HEK293T (cell line): Measurements from ENCODE around the gene SPDYE5.
"Not testable (repeated sequence)": the region's sequence is repeated elsewhere in the genome, so short reads cannot be mapped to it uniquely, and the experiment has no call there.

ENCODE experiments used
- CTCF ChIA-PET: fragments of 350-600 bp; formaldehyde crosslinking; extraction: SDS; loops from one replicate; lab custom pipeline; 2021; ENCODE audit warnings: antibody characterized with exemption, inconsistent platforms; lab: Yijun Ruan, JAX
- POLR2A ChIA-PET: fragments of 350-600 bp; formaldehyde crosslinking; extraction: SDS; loops from one replicate; lab custom pipeline; 2020; ENCODE audit warnings: antibody characterized with exemption, inconsistent platforms; lab: Yijun Ruan, JAX
- DNase-seq: peaks from one replicate; pipeline ENCODE4 v3.0.0; 2012; ENCODE audit warnings: mixed read lengths; ENCODE audit errors: extremely low spot score

Gene SPDYE5

GRCh38 chr7:75492020-75492419 lies at the start of gene SPDYE5:
TSS of gene SPDYE5 (plus strand) at chr7:75492320. CDS start at chr7:75494048, 1,728 bp downstream.
- DNase-seq, POLR2A ChIA-PET, CTCF ChIA-PET: not testable (repeated sequence)

- CTCF ChIA-PET, DNase-seq, POLR2A ChIA-PET: not testable (repeated sequence)
These were observed 49.5 kb upstream of the SPDYE5 start for GRCh38 chr7:75442465-75443111.

GRCh38 chr7:75449946-75450345 lies 42.2 kb upstream of the SPDYE5 start:
- POLR2A ChIA-PET, CTCF ChIA-PET, DNase-seq: not testable (repeated sequence)

GRCh38 chr7:75452494-75452955 lies 39.6 kb upstream of the SPDYE5 start:
- DNase-seq, POLR2A ChIA-PET, CTCF ChIA-PET: not testable (repeated sequence)

GRCh38 chr7:75456403-75456802 lies 35.7 kb upstream of the SPDYE5 start:
- DNase-seq, POLR2A ChIA-PET, CTCF ChIA-PET: not testable (repeated sequence)

- CTCF ChIA-PET, POLR2A ChIA-PET, DNase-seq: not testable (repeated sequence)
These were observed 34.1 kb upstream of the SPDYE5 start for GRCh38 chr7:75458034-75458433.

GRCh38 chr7:75460541-75460940 lies 31.6 kb upstream of the SPDYE5 start:
- DNase-seq, CTCF ChIA-PET, POLR2A ChIA-PET: not testable (repeated sequence)

- POLR2A ChIA-PET, DNase-seq, CTCF ChIA-PET: not testable (repeated sequence)
These were observed 22.0 kb upstream of the SPDYE5 start for GRCh38 chr7:75470166-75470565.

- CTCF ChIA-PET, POLR2A ChIA-PET, DNase-seq: not testable (repeated sequence)
These were observed 14.7 kb upstream of the SPDYE5 start for GRCh38 chr7:75477457-75477856.

- DNase-seq, POLR2A ChIA-PET, CTCF ChIA-PET: not testable (repeated sequence)
These were observed 11.8 kb upstream of the SPDYE5 start for GRCh38 chr7:75480313-75480712.

- POLR2A ChIA-PET, DNase-seq, CTCF ChIA-PET: not testable (repeated sequence)
These were observed 6.7 kb upstream of the SPDYE5 start for GRCh38 chr7:75485355-75485978.

GRCh38 chr7:75485979-75486643 lies 6.0 kb upstream of the SPDYE5 start, which contains the start of gene POM121C:
TSS of gene POM121C (minus strand) at chr7:75486299. CDS start at chr7:75441496, 44,803 bp downstream.
- CTCF ChIA-PET = not testable (repeated sequence)
- peak; percentile 84 for DNase-seq
- POLR2A ChIA-PET = interaction anchor here (1.0 kb wide), 1 partner anchor 45 kb away, joined by 4 read pairs; no protein-coding TSS in a partner anchor

- CTCF ChIA-PET, DNase-seq, POLR2A ChIA-PET: not testable (repeated sequence)
These were observed 16.9 kb downstream of the SPDYE5 start for GRCh38 chr7:75509033-75509432.

GRCh38 chr7:75518842-75519241 lies 26.7 kb downstream of the SPDYE5 start:
- CTCF ChIA-PET, POLR2A ChIA-PET: not testable (repeated sequence)

GRCh38 chr7:75521727-75522126 lies 29.6 kb downstream of the SPDYE5 start:
- DNase-seq, CTCF ChIA-PET, POLR2A ChIA-PET: not testable (repeated sequence)

More at GRCh38 chr7:75518842-75519241, 26.7 kb downstream of the SPDYE5 start:
- DNase-seq = not testable (repeated sequence)

- CTCF ChIA-PET, POLR2A ChIA-PET, DNase-seq: not testable (repeated sequence)
These were observed 35.2 kb downstream of the SPDYE5 start for GRCh38 chr7:75527224-75527722.
